IPS-NIHi11 (cell line): ENCODE measurements around the gene BRWD1.
"Not testable (repeated sequence)": the region's sequence is repeated elsewhere in the genome, so short reads cannot be mapped to it uniquely, and the experiment has no call there.

Experiments used
- DNase-seq: peaks from one replicate; pipeline ENCODE4 v3.0.0; 2012; ENCODE audit warnings: mixed read lengths, low spot score

BRWD1 gene

DNA sequence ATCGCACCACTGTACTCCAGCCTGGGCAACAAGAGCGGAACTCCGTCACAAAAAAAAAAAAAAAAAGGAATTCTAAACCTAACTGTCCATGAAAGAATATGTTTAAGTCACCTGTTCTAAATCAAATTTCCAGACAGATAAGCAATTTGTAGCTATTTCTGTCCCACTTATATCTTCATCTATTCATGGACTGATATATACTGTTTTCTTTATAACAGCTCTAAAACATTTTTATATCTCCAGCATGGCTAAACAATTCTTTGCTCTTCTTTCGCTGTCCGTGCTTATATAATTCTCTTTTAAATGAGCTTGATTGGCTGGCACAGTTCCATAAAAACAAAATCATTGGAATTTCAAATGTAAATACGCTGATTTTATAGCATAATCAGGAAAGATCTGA, 30.5 kb downstream of the BRWD1 start:
- DNase-seq = no peak

DNA sequence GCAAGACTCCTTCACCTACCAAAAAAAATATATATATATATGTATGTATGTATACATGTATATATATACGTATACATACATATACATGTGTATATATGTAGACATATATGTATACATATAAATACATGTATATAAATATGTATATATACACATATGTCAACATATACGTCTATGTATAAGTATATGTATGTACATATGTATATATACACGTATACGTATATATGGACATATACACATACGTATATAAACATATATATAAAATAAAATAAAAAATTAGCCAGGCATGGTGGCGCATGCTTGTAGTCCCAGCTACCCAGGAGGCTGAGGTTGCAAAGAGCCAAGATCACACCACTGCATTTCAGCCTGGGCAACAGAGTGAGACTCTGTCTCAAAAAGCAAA, 31.6 kb downstream of the BRWD1 start:
- DNase-seq = no peak

DNA sequence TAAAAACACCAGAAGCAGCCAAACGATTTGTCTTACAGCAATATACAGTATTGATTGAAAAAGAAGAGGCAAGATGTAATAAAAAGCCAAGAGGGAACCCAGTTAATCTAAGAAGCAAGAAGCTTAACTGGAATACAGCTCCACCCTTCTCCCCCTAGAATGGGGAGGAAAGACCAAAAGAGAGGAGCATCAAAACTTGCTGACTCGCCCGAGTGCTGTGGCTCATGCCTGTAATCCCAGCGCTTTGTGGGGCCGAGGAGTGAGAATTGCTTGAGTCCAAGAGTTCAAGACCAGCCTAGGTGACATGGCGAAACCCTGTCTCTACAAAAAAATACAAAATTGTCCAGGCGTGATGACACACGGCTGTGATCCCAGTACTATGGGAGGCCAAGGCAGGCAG, 32.2 kb downstream of the BRWD1 start:
- DNase-seq = no peak

DNA sequence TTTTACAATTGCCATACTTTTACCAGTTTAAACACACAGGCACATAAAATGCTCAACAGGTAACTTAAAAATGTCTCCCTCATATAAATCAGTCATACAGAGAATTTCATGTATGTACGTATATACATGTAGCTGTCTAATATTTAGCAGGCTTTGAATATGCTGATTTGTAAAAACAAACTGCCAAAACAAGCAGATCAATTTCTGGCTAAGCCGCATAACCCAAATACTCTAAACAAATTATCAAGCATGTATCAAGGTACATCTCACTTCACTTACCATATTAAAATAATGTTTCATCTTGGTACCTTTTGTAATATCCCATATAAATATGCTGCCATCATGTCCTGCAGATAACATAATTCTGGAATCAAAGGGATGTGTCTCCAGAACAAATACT, 43.8 kb downstream of the BRWD1 start:
- DNase-seq = no peak

DNA sequence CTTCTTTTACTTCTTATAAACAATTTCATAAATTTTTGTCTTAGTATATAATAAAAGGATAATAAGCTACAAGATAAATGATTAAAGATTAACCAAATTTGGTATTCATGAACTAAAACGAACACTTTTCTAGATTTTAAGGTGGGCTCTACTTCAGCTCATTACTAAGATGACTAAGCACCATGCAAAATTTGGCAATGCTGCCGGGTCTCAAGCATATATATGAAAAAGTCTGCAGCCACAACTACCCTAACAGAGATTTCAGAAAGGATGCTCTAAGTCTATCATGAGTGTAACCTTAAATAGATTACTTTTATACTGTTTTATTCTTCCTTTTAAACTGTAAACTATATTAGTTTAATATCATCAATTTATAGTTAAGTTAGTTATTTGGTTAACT, 47.8 kb downstream of the BRWD1 start:
- no peak for DNase-seq

DNA sequence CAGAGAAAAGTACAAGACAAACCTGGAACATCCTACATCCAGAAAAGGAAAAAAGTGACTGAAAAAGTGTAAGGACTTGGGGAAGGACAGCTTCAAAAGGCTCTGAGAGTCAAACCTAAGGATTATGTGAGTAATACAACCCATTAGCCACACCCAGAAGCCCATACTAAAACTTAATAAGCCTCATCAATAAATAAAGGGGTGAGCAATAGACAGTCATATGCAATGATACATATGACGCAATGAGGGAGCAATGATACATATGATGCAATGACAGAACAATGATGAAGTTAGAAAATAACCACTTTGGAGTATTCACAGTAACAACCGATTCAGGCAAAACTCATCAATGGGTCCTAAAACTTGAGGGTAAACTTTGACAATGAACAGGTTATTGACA, 50.1 kb downstream of the BRWD1 start:
- DNase-seq = no peak

DNA sequence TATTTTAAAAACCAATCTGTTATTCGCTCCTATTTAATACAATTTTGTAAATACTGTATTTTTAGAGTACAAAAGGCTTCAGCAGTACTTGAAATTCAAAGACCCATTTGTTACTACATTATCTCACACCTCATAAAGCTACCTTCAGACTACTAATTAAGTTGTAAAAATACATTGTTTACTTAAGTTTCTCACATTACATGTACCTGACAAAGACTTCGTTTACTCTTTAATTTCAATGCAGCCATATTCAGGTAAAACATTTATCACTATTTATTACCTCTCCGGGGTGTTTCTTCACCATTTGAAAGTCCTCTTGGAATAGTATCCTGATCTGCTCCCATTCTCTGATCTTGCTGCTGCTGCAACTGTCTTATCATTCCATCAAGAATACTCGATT, 55.2 kb downstream of the BRWD1 start:
- no peak for DNase-seq

DNA sequence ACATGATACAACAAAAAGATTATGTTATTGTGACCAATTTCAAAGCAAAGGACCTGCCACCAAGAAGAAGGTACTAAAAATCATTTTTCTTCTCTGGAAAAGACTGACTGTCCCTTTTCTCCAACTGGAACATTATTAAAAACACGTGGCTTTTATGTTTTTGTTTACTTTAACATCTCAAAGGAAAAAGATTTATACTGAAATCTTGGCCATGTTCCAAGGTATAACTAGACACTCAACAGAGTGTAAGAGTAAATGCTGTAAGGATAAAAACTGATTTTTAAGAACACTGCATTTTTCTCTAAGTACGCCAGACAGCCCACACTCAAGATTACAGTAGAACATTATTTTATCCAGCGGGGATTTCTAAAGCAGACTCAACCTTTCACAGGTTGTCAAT, 62.1 kb downstream of the BRWD1 start:
- no peak for DNase-seq

DNA sequence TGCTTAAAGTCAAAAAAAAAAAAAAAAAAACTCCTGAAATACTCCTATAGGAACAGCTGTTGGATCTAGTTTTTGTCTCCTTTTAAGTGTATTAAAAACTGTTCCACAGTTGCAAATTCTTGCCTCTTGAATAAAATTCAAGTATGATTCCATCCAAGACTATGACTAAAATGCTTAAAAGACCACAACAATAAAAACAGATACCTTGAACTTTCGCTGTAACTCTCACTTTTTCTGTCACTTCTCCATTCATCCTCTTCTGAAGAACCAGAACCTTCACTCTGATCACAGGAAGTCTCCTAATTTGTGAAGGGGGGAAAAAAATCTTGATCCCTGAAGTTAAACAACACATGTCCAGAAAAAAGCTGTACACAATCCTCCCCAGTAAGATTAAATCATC, 75.2 kb downstream of the BRWD1 start:
- no peak for DNase-seq

DNA sequence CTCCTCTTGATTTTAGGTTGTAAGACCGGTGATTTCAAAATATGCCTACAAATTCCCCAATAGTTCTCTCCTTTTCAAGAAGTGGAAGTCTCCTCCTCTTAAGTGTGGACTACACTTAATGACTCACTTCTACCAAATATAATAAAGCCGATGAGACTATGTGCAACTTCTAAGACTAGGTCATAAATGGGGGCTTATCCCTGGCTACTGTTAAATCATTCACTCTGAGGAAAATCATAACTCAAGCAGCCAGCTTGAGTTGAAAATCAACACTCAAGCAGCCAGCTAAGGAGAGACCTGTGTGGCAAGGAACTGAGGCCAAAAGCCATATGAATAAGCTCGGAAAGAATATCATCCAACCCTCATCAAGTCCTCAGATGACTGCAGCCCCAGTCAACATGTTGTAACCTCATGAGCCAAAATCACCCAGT, 80.6 kb downstream of the BRWD1 start:
- no peak for DNase-seq

DNA sequence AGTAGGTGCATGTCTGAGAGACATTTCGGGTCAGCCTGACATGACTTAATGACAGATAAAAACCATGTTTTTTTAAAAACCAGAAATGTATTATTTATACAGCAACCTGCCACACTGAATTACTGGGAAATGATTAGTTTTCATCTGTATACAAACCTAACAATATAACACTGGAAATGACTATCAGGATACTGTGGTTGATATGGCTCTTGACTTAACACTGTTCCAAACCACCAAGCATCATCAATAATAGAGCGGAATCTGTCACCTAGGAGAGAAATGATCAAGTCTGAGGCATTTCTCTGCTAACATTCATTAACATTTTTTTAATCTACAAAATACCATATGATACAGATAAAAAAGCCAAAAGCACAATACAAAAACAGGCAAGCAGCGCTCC, 88.5 kb downstream of the BRWD1 start:
- no peak for DNase-seq

DNA sequence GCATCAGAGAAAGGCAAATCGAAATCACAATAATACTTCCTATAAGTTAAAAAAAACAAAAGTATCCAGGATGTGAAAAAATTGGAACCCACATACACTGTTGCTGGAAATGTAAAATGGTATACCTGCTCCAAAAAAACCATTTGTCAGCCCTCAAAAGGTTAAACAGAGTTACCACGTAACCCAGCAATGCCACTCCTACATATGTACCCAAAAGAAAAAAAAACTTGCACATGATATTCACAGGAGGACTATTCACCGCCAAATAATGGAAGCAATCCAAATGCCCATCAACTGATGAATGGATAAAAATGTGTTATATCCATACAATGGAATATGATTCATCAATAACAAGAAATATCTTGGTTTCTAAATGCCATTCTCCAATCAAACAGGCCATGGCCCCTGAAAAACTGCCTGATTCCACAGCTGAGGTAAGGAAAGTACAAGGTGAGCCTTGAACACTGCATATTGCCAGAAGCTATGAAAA, 91.4 kb downstream of the BRWD1 start:
- DNase-seq = no peak

DNA sequence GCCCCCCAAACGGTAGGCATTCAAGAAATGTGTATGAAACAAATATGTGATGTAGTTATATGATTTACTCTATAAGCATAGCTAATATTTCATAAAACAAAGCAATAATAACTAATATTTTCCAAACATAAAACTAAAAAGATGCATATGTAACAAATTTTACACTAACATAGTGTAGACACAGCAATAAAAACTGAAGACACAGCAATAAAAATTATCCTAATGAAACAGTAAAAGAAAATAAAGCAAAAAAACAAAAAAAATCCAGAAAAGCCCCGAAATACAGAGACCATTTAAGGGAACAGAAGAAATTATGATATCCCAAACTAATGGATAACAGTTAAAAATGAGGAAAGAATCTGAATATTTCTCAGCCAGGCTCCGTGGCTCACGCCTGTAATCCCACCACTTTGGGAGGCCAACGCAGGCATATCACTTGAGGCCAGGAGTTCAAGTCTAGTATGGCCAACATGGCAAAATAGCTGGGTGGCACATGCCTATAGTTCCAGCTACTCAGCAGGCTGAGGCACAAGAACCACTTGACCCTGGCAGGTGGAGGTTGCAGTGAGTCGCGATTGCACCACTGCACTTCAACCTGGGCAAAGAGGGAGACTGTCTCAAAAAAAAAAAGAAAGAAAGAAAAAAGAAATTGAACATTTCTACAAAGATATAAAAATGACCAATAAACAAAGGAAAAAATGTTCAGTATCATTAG, 92.0 kb downstream of the BRWD1 start:
- DNase-seq = no peak

DNA sequence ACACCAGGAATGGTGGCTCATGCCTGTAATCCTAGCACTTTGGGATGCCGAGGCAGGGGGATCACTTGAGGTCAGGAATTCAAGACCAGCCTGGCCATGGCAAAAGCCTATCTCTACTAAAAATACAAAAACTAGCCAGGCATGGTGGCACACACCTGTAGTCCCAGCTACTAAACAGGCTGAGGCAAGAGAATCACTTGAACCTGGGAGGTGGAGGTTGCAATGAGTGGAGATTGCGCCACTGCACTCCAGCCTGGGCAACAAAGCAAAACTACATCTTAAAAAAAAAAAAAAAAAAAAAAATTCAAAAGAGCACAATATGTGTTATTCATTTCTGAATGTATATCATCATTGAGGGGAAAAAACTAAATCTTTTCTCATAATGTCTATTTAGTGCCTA, 92.6 kb downstream of the BRWD1 start:
- DNase-seq = not testable (repeated sequence)

DNA sequence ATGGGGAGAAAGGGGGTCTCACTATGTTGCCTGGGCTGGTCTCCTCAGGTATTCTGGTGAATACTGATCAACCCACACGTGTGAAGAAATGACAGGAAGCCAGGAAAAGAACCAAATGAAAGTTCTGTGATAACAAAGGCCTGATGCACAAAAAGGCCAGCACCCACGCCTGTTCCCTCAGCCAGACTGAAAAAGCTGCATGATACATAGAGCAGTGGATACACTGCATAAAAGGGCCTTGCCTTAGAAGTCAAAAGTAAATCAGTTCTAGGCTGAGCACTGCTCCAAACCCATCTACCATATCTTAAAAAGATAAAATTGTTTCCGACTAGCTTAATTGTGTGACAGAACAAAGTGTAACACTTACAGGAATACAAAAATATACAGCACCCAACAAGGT, 93.3 kb downstream of the BRWD1 start:
- no peak for DNase-seq

DNA sequence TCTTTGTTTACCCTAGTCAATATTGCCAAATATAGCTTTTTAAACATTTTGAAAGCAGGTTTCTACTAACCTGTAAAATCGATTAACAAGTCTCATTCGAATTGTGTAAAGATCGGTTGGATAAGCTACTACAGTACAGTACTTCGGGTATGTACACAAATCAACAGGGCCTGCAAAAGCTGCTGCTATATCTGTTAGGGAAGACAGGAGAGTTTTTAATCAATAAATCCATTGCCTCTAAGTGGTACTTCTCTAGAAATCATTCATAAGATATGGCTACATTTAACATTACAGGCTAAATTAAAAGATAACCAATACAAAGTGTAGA, 95.4 kb downstream of the BRWD1 start:
- no peak for DNase-seq

DNA sequence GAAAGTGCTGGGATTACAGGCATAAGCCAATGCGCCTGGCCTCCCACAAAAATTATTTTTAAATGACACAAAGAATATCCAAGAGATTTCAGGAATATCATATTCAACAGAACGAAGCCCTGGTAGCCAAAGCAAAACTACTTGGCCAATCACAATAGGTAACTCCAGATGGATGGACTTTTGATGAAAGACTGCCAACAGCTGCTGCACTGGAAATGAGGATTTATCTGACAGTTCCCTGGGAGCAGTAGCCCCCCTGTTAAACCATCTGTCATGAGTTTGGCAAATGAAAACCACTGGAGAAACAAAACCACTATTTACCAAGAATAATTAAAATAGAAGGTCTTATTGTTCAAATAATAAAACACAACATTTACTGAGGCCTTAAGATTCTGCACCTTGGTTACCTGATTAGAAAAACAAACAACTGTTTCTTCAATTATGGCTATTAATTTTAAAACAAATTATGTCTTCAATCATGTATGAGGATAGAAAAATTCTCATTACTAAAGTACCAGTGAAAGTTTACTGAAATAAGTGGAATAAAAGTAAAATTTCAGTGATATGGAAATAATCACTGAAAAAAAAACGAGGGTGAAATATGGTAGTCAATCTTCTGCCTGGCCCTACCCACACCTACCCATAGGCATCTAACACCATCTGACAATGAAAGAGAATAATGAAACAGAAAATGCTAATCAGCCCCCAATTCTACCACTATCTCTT, 95.9 kb downstream of the BRWD1 start:
- no peak for DNase-seq

DNA sequence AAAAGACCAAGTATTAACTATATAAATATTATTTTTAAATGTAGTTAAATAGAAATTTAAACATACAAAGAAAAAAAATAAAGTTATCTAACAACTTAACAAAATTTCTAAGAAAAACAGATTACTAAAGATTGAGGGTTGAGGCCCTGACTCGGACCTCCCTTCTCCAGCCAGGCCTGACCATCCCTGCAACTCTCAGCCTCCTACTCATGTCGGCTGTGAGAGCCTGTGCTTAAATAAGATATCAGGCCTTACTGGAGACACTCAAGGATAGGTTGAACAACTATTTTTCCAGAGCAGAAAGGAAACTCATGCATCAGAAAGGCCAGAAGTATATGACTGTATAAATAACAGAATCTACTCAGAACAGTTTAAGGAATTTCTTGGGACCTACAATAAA, 97.1 kb downstream of the BRWD1 start:
- no peak for DNase-seq

DNA sequence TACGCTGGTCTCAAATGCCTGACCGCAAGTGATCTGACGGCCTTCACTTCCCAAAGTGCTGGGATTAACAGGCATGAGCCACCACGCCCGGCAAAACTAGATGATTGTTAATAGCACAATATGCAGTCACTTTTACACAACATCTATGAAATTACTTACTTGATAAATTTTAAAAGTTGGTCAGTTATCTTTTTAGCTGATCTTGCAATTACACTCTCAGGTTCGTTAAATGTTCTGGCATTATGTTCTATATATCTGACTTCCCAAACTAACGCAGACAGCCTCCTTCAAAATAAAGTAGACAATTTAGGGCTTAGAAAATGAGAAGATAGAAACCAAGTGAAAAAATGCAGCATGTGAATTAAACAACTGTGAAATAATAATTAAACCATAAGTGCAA, 98.4 kb downstream of the BRWD1 start:
- DNase-seq = no peak

DNA sequence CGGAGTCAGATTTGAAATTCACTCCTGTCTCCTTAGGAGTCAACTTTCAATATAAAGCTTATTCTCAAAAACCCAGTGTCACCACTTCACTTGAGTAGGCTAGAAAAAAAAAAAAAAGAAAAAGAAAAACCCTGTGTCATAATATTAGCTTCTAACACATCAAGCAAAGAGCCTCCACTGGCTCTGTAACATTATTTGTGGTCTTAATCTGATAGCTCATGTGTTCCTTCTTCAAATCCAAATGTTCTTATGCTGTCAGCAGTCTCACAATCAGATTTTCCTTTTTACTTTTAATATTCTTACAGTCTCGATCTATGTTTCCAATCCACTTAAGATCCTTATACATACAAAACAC, 104.1 kb downstream of the BRWD1 start:
- DNase-seq = no peak

DNA sequence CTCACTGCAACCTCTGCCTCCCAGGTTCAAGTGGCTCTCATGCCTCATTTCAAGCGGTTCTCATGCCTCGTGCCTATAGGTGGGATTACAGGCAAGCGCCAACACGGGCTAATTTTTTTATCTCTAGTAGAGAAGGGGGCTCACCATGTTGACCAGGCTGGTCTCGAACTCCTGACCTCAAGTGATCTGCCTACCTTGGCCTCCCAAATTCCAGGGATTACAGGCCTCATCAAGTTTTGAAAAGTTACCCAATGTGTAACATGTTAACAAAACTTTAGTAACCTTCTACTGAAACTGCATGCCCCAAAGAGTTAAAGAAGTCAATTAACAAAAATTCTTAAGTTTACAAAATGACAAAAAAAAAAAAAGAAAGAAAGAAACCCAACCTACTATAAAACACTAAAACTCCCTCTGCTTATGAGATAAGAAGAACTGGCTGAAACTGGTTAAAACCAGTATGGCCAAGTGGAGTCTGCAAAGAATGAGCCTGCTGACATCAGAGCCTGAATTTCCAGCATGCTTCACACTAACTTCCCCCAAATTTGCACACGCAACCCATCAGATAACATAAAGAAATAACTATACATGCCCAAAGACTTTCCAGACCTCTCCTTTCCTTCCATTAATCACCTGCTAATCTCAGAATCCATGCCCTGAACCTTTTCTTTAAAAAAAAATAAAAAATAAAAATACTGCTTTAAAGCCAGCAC, 104.7 kb downstream of the BRWD1 start:
- no peak for DNase-seq

DNA sequence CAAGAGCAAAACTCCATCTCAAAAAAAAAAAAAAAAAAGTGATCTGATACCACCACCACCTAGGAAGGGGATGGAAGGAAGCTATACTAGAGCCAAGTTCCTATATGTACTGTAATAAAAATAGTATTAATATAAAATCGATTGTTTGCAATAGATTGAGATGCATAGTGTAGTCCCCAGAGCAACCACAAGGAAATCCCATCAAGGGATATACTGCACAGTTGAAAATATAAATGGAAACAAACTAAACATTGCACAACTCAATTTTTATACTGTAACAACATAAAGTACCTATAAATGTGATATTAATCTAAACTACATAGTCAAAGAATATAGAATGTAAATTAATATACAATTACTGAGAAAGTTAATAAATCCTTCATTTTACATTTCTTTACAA, 109.3 kb downstream of the BRWD1 start:
- DNase-seq = no peak

DNA sequence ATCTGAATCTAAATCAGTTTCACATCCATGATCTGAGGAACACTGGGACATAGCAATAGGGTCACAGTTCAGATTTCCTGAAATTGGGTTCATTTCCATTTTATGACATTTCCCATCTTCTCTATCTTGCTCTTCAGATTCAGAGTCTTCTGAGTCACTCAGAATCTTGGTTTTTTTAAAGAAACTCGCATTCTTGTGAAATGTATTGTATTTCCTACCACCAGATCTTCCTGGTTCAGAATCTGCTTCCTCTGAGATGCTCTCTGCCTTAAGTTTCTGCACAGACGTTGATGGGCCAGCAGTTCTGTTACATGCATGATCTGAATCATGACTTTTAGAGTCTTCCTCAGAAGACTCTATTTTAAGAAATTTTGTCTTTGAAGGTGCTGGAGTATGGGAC, 114.6 kb downstream of the BRWD1 start:
- no peak for DNase-seq
